KMS-11 (cell line): ENCODE data around the gene HOXD8.

Experiments used
- H2AFZ ChIP-seq: fragments of 200-600 bp; sonication (generic); 2 replicates; pipeline ENCODE4 v1.6.1; 2016; ENCODE audit warnings: antibody characterized with exemption, mixed run types, low read depth
- H3K27ac ChIP-seq: fragments of 200-600 bp; sonication (generic); 2 replicates; pipeline ENCODE4 v1.6.1; 2016; ENCODE audit warnings: mild to moderate bottlenecking, mixed run types
- H3K27me3 ChIP-seq: fragments of 200-600 bp; sonication (generic); 2 replicates; pipeline ENCODE4 v1.6.1; 2017; ENCODE audit warnings: mild to moderate bottlenecking, low read depth, mixed run types, moderate library complexity; ENCODE audit not compliant: insufficient read depth
- H3K36me3 ChIP-seq: fragments of 200-600 bp; sonication (generic); 2 replicates; pipeline ENCODE4 v1.6.1; 2017; ENCODE audit warnings: mild to moderate bottlenecking, mixed run types; ENCODE audit not compliant: insufficient read depth
- H3K4me1 ChIP-seq: fragments of 200-600 bp; sonication (generic); 2 replicates; pipeline ENCODE4 v1.6.1; 2016; ENCODE audit warnings: mild to moderate bottlenecking, low read depth, mixed run types; ENCODE audit not compliant: poor library complexity, severe bottlenecking
- H3K4me2 ChIP-seq: fragments of 200-600 bp; sonication (generic); 2 replicates; pipeline ENCODE4 v1.7.0; 2016; ENCODE audit warnings: mild to moderate bottlenecking, mixed run types
- H3K4me3 ChIP-seq: fragments of 200-600 bp; sonication (generic); IDR thresholded peaks from 2 replicates; pipeline ENCODE4 v1.6.1; 2017; ENCODE audit warnings: low read depth, low read length, mixed read lengths; ENCODE audit not compliant: insufficient read depth
- H3K79me2 ChIP-seq: fragments of 200-600 bp; sonication (generic); 2 replicates; pipeline ENCODE4 v1.6.1; 2016; ENCODE audit warnings: low read depth, mixed run types; ENCODE audit not compliant: insufficient read depth
- H3K9ac ChIP-seq: fragments of 200-600 bp; sonication (generic); 2 replicates; pipeline ENCODE4 v1.6.1; 2016; ENCODE audit warnings: mild to moderate bottlenecking, mixed run types
- H4K20me1 ChIP-seq: fragments of 200-600 bp; sonication (generic); 2 replicates; pipeline ENCODE4 v1.6.1; 2016; ENCODE audit warnings: mild to moderate bottlenecking, mixed run types; ENCODE audit not compliant: insufficient read depth
- TF ChIP-seq, protein P1 (sequence below): fragments of 200-600 bp; sonication (generic); conservative IDR thresholded peaks from 2 replicates; pipeline ENCODE4 v1.6.1; 2017; ENCODE audit warnings: low read depth, mild to moderate bottlenecking, antibody characterized with exemption, low read length, moderate library complexity, mixed read lengths

HOXD8 gene

DNA sequence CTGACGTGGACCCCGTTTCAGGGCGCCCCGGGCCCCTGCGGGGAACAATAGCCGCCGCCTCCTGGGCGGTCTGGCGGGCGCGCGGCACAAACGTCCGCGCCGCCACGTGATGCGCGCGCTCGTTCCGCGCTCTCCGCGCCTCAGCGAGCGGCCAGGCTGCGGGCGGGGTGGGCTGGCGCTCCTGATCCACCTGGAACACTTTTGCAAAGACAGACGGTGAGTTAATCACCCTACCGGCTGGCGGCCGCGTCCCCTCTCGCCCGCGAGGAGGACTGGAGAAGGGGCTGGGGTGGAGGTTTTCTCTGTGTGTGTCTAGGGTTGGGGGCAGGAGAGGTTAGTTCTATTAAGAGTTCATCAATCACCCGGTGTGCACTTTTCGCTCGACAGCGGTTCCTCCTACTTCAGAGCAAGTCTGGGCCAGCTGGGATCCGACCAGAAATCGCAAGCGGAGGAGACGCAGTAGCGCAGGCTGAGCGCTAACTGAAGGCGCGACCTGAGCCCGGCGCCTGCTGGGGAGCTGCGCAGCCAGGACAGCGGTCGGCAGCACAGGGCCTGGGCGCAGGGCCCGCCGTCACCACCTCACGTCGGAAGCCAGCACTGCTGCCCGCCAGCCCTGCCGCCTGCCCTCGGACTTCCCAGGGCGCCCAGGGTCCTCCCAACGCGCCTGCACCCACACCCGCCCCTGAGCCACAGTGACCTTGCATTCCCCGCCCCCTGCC, 48.7 kb downstream of the HOXD8 start:
- Histone ChIP-seq H3K4me3 (no peak overlapping the region), H4K20me1 (no peaks in the 10 kb centered on the region), H3K9ac (no peak overlapping the region), H3K27me3 (no peaks in the 10 kb centered on the region), H3K4me1 (no peaks in the 10 kb centered on the region), H3K36me3 (no peaks in the 10 kb centered on the region), H3K79me2 (no peaks in the 10 kb centered on the region), H2AFZ (no peak overlapping the region), H3K4me2 (no peak overlapping the region), H3K27ac (no peak overlapping the region)
- TF ChIP-seq, protein P1, sequence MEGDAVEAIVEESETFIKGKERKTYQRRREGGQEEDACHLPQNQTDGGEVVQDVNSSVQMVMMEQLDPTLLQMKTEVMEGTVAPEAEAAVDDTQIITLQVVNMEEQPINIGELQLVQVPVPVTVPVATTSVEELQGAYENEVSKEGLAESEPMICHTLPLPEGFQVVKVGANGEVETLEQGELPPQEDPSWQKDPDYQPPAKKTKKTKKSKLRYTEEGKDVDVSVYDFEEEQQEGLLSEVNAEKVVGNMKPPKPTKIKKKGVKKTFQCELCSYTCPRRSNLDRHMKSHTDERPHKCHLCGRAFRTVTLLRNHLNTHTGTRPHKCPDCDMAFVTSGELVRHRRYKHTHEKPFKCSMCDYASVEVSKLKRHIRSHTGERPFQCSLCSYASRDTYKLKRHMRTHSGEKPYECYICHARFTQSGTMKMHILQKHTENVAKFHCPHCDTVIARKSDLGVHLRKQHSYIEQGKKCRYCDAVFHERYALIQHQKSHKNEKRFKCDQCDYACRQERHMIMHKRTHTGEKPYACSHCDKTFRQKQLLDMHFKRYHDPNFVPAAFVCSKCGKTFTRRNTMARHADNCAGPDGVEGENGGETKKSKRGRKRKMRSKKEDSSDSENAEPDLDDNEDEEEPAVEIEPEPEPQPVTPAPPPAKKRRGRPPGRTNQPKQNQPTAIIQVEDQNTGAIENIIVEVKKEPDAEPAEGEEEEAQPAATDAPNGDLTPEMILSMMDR = no peak

DNA sequence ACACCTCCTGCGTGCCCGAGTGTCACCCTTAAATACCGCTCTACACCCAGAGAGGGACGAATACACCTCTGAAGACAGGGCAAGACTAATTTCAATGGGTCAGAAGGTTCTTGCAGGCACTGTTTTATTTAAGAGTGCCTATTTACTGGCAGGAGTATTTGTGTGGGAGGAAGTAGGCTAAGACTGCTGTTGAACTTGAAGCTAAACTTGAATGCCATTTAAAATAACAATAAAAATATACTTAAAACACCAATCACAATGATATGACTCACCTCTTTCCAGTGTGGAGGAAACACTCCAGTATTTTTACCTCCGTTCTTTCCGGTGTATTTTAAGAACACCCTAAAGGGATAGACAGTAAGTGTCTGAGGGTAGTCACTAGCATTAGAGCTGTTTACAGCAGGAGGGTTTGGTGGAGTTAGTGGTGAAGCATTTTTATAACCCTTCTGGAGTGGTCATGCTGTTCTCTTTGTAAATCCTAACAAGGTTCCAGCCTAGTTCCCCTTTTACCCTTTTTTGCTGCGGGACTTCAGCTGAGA, 49.3 kb downstream of the HOXD8 start:
- Histone ChIP-seq H2AFZ (no peak overlapping the region), H3K36me3 (no peaks in the 10 kb centered on the region), H3K79me2 (no peaks in the 10 kb centered on the region), H3K9ac (no peak overlapping the region), H4K20me1 (no peaks in the 10 kb centered on the region), H3K4me2 (no peak overlapping the region), H3K4me1 (no peaks in the 10 kb centered on the region), H3K27ac (no peak overlapping the region), H3K4me3 (no peak overlapping the region), H3K27me3 (no peaks in the 10 kb centered on the region)
- TF ChIP-seq, protein P1 = no peak

DNA sequence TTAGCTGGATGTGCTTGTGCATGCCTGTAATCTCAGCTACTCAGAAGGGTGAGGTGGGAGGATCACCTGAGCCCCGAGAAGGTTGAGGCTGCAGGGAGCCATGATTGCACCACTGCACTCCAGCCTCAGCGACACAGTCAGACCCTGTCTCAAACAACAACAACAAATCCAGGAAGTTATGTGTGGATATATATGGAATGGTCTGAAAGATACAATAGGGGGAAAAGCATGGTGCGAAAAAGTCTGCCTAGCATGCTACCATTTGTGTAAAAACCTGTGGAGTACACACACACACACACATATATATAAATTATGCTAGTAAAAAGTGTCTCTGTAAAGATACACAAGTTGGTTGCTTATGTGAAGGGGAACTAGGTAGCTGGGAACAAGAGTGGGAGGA, 52.0 kb downstream of the HOXD8 start:
- H4K20me1 ChIP-seq = no peaks in the 10 kb centered on the region
- H3K9ac ChIP-seq = no peak overlapping the region
- H3K4me2 ChIP-seq = no peak overlapping the region
- H3K36me3 ChIP-seq = no peaks in the 10 kb centered on the region
- H3K27ac ChIP-seq = no peak overlapping the region
- H3K4me3 ChIP-seq = no peak overlapping the region
- TF ChIP-seq, protein P1 = no peak
- H3K4me1 ChIP-seq = no peaks in the 10 kb centered on the region
- no peak overlapping the region for H2AFZ ChIP-seq
- no peaks in the 10 kb centered on the region for H3K27me3 ChIP-seq
- H3K79me2 ChIP-seq = no peaks in the 10 kb centered on the region
